ENCODE data around the gene MRPS7. TPM values are rescaled to one million over a fixed set of nuclear protein-coding genes. Genes with fewer than 3 reads are reported as not detected.

Gene MRPS7
- total RNA-seq, 4 donors from 2014 or later: 68.5 to 118 (median 82.6) TPM

DNA sequence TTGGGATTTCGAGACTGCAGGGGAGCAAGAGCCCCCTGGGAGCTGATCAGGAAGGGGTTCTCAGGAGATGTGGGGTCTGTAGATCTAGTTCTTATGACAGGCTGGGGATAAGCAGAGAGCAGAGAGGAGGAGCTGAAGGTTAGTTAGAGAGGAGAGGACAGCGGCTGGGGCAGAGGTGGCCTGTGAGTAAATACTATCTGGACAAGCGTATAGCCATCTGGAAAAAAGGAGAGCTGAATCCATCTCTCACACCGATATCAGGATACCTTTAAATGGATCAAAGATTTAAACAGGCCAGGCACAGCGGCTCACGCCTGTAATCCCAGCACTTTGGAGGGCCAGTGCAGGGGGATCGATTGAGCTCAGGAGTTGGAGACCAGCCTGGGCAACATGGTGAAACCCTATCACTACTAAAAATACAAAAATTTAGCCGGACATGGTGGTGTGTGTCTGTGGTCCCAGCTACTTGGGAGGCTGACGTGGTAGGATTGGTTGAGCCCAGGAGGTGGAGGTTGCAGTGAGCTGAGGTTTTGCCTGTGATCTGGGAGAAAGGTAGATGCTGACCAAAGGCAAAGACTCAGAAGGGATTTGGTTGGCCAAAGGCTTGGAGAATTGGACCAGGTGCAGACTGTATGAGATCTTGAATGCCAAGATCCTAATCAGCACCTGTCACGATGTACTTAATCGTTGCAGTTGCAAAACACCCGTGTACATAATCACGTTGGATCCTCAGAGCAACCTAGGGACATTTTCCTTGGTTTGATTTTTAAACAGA lies 46.5 kb downstream of the MRPS7 start:
- Histone ChIP-seq H3K27me3 (no peaks in the 10 kb centered on the region), H3K27ac (no peak overlapping the region), H3K4me3 (no peak overlapping the region), H3K9me3 (no peaks in the 10 kb centered on the region), H3K36me3 (no peaks in the 10 kb centered on the region), H3K4me1 (no peaks in the 10 kb centered on the region)
- TF ChIP-seq, protein P1, sequence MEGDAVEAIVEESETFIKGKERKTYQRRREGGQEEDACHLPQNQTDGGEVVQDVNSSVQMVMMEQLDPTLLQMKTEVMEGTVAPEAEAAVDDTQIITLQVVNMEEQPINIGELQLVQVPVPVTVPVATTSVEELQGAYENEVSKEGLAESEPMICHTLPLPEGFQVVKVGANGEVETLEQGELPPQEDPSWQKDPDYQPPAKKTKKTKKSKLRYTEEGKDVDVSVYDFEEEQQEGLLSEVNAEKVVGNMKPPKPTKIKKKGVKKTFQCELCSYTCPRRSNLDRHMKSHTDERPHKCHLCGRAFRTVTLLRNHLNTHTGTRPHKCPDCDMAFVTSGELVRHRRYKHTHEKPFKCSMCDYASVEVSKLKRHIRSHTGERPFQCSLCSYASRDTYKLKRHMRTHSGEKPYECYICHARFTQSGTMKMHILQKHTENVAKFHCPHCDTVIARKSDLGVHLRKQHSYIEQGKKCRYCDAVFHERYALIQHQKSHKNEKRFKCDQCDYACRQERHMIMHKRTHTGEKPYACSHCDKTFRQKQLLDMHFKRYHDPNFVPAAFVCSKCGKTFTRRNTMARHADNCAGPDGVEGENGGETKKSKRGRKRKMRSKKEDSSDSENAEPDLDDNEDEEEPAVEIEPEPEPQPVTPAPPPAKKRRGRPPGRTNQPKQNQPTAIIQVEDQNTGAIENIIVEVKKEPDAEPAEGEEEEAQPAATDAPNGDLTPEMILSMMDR (IDR thresholded peaks at IDR 0.05 in 4 of 5, conservative IDR thresholded peaks at IDR 0.05 in 1 of 5): no peak
- DNase-seq: no peak
- intact Hi-C loops (cut with DNase I; ENCODE audit: low total_unique reads): no loop called here
- ATAC-seq: no peak
- in situ Hi-C loops (cut with MboI; ENCODE audit: low sequenced_read_pairs in 4 of 4): loop anchor here in 3 of 4 donors (25.0 kb wide), 1 partner anchor 229 kb away; the partner anchor contains the start of gene LLGL2 (in 3 of the 3)

DNA sequence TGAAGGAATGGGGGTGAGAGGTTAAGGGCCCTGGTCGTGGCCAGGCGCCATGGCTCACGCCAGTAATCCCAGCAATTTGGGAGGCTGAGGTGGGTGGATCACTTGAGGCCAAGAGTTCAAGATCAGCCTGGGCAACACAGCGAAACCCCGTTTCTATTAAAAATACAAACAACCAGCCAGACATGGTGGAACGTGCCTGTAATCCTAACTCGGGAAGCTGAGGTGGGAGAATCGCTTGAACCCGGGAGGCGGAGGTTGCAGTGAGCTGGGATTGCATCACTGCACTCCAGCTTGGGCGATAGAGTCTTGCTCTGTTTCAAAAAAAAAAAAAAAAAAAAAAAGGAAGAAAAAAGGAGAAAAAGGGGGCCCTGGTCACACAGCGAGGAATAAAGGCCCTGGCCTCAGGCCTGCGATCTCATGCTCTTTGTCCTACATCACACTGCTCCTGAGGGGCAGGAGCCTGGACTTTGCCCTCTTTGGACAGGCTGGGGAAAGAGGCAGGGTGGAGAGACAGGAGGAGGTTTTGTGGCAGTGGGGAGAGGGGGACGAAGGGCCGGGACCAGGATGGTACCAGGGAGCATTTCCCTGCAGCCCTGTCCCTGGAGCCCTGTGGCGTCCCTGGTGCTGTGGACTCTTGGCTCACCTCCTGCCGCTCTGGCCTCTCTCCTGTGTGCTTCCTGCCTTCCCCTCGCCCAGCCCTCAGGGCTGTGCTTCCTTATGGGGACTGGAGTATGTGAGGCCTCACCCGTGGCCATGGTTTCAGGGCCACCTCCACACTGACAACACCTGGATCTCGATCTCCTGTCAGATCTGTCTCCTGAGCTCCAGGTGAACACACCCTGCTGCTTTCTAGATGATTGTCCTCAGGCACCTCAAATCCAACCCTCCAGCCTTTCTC lies 47.3 kb downstream of the MRPS7 start:
- Histone ChIP-seq H3K4me1 (no peaks in the 10 kb centered on the region), H3K36me3 (no peaks in the 10 kb centered on the region), H3K9me3 (no peaks in the 10 kb centered on the region), H3K27ac (no peak overlapping the region), H3K4me3 (no peak overlapping the region), H3K27me3 (no peaks in the 10 kb centered on the region)
- ATAC-seq (no peak), DNase-seq (no peak)
- in situ Hi-C loops (cut with MboI; ENCODE audit: low sequenced_read_pairs in 4 of 4) (loop anchor here in 3 of 4 donors (25.0 kb wide), 1 partner anchor 228 kb away; the partner anchor contains the start of gene LLGL2 (in 3 of the 3)), intact Hi-C loops (cut with DNase I; ENCODE audit: low total_unique reads) (no loop called here)
- TF ChIP-seq, protein P1 (IDR thresholded peaks at IDR 0.05 in 4 of 5, conservative IDR thresholded peaks at IDR 0.05 in 1 of 5): no peak
- TF ChIP-seq POLR2A (IDR thresholded peaks at IDR 0.05): peak in 1 of 2 donors; percentile 9

DNA sequence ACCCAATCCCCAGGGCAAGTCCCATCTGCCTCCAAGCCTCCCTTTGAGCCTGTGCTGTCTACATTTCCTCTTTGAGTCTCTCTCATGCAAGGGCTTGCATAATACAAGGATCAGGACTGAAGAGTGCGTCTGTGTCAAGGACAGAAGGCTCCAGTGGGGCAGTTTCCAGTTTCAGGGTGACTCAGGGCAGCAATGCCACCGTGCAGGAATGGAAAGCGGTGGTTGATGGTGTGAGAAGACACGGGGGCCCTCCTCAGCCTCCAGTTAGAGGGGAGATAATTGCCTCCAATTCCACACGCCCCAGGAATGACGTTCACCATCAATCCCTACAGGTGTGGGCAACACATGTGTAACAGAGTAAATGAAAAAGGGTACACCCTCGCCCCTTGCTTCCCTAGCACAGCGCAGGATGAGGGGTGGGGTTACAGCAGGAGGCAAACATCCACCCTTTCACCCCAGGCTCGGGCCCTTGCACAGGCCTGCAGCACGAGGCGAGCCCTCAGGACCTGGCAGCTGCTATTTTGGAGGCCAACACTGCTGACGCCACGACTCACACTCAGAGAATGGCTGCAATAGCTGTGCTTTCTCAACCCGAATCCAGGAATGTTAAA lies 52.4 kb downstream of the MRPS7 start:
- no peaks in the 10 kb centered on the region for H3K4me1 ChIP-seq
- peaks cover 0 to 10% of the 10 kb centered on the region in 2 donors for H3K36me3 ChIP-seq
- H3K27ac ChIP-seq: no peak overlapping the region
- H3K4me3 ChIP-seq: no peak overlapping the region
- in situ Hi-C loops (cut with MboI; ENCODE audit: low sequenced_read_pairs in 4 of 4) (loop anchor here in 3 of 4 donors (25.0 kb wide), 1 partner anchor 223 kb away; the partner anchor contains the start of gene LLGL2 (in 3 of the 3)), intact Hi-C loops (cut with DNase I; ENCODE audit: low total_unique reads) (no loop called here)
- DNase-seq (peak in 1 of 2 donors; percentile 31), ATAC-seq (peak in 1 of 2 donors; percentile 60)
- no peaks in the 10 kb centered on the region for H3K27me3 ChIP-seq
- TF ChIP-seq POLR2A (IDR thresholded peaks at IDR 0.05): no peak
- TF ChIP-seq, protein P1 (IDR thresholded peaks at IDR 0.05 in 4 of 5, conservative IDR thresholded peaks at IDR 0.05 in 1 of 5): no peak
- no peaks in the 10 kb centered on the region for H3K9me3 ChIP-seq

DNA sequence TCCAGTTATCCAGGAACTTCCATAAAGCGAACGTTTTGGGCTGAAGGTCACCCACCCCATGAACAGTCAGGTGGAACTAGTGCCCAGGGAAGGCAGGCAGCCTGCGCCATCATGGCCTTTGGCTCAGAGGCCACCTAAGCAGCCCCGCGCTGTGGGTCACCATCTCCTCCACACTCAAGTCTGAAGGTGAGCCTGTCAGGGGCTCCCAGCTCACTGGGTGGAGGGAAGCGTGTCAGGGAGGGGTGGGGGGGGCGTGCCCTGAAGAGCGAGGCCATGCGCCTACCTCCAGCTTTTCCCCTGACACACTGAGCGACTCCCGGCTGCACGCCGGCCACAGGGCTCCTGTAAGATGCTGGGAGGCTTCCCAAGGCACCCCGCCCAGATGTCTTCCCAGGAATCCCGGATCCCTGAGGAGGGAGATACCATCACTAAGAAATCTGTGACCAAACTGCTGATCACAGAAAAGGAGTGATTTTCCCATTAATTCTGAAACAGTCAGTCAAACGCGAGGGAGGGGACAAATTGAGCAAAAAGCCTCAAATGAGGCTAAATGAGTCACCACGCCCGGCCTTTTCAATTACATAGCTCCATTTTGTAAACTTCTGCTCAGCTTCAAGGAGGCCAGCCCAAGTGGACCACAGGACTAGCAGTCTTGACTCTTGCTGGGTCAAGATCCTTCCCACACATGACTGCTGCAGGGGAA lies 54.0 kb downstream of the MRPS7 start:
- Histone ChIP-seq H3K9me3 (no peaks in the 10 kb centered on the region), H3K4me1 (no peaks in the 10 kb centered on the region), H3K36me3 (peaks cover 0 to 26% of the 10 kb centered on the region in 2 donors), H3K4me3 (no peak overlapping the region), H3K27ac (no peak overlapping the region), H3K27me3 (no peaks in the 10 kb centered on the region)
- in situ Hi-C loops (cut with MboI; ENCODE audit: low sequenced_read_pairs in 4 of 4): loop anchor here in 3 of 4 donors (25.0 kb wide), 1 partner anchor 222 kb away; the partner anchor contains the start of gene LLGL2 (in 3 of the 3)
- DNase-seq: no peak
- TF ChIP-seq, protein P1 (IDR thresholded peaks at IDR 0.05 in 4 of 5, conservative IDR thresholded peaks at IDR 0.05 in 1 of 5): no peak
- no peak for TF ChIP-seq POLR2A (IDR thresholded peaks at IDR 0.05)
- no peak for ATAC-seq
- intact Hi-C loops (cut with DNase I; ENCODE audit: low total_unique reads): no loop called here
